ENCODE measurements around the gene JARID2. TPM values are rescaled to one million over a fixed set of nuclear protein-coding genes. Genes with fewer than 3 reads are reported as not detected.

Gene JARID2
- total RNA-seq, 1 donor from 2014 or later, result 43.9 TPM

GRCh38 chr6:15462717-15463525, 217.1 kb downstream of the JARID2 start:
- Mint-ChIP-seq H3K27ac (no peak overlapping the region), H3K4me3 (no peak overlapping the region), H3K27me3 (no peaks in the 10 kb centered on the region), H3K36me3 (peaks cover 19% of the 10 kb centered on the region), H3K4me1 (ENCODE audit: unreplicated experiment) (peaks cover 39% of the 10 kb centered on the region), H3K9me3 (no peaks in the 10 kb centered on the region)
- no peak for TF ChIP-seq CTCF (conservative IDR thresholded peaks at IDR 0.05)
- DNase-seq (ENCODE audit: extremely low spot score, unreplicated experiment), result no peak

DNA sequence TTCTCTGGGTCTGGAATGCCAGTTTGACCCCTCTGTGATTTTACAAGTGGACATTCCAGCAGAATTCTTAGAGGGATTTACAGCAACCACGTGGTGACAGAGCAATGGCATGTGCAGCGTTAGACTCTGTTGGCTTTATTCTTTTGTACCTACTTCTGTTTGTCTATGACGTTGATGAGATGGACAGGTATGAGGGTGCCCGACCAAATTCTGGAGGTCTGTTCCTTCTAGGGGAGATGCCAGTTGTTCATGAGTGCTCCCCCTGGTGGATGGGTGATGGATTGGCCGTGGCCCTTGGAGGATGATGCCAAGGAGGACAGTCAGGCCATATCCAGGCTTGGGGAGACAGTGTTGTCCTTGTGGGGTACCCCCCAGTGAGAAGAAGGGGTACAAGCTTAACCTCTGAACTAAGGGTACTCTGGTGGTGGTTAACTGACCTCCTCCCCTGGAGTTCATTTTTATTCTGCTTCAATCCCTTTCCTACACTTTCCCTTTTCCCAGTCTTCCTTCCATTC, 218.4 kb downstream of the JARID2 start:
- H3K36me3 Mint-ChIP-seq, result peaks cover 27% of the 10 kb centered on the region
- H3K27me3 Mint-ChIP-seq, result no peaks in the 10 kb centered on the region
- H3K4me1 Mint-ChIP-seq (ENCODE audit: unreplicated experiment), result peaks cover 30% of the 10 kb centered on the region
- peak; percentile 71 for TF ChIP-seq CTCF (conservative IDR thresholded peaks at IDR 0.05)
- no peak overlapping the region for H3K4me3 Mint-ChIP-seq
- no peak overlapping the region for H3K27ac Mint-ChIP-seq
- H3K9me3 Mint-ChIP-seq, result no peaks in the 10 kb centered on the region
- DNase-seq (ENCODE audit: extremely low spot score, unreplicated experiment), result no peak

GRCh38 chr6:15465212-15465611, 219.3 kb downstream of the JARID2 start:
- no peaks in the 10 kb centered on the region for H3K27me3 Mint-ChIP-seq
- H3K27ac Mint-ChIP-seq, result no peak overlapping the region
- H3K4me1 Mint-ChIP-seq (ENCODE audit: unreplicated experiment), result peaks cover 25% of the 10 kb centered on the region
- no peak for TF ChIP-seq CTCF (conservative IDR thresholded peaks at IDR 0.05)
- DNase-seq (ENCODE audit: extremely low spot score, unreplicated experiment), result no peak
- no peaks in the 10 kb centered on the region for H3K9me3 Mint-ChIP-seq
- H3K36me3 Mint-ChIP-seq, result peaks cover 27% of the 10 kb centered on the region
- H3K4me3 Mint-ChIP-seq, result no peak overlapping the region

- Mint-ChIP-seq H3K4me3 (no peak overlapping the region), H3K36me3 (peaks cover 33% of the 10 kb centered on the region), H3K27me3 (no peaks in the 10 kb centered on the region), H3K4me1 (ENCODE audit: unreplicated experiment) (peaks cover 12% of the 10 kb centered on the region), H3K9me3 (no peaks in the 10 kb centered on the region), H3K27ac (no peak overlapping the region)
- no peak for DNase-seq (ENCODE audit: extremely low spot score, unreplicated experiment)
- TF ChIP-seq CTCF (conservative IDR thresholded peaks at IDR 0.05), result no peak
These were observed 224.9 kb downstream of the JARID2 start for GRCh38 chr6:15470746-15471145.

- Mint-ChIP-seq H3K27ac (no peak overlapping the region), H3K27me3 (no peaks in the 10 kb centered on the region), H3K9me3 (no peaks in the 10 kb centered on the region), H3K36me3 (peaks cover 33% of the 10 kb centered on the region), H3K4me3 (no peak overlapping the region), H3K4me1 (ENCODE audit: unreplicated experiment) (peaks cover 24% of the 10 kb centered on the region)
- no peak for DNase-seq (ENCODE audit: extremely low spot score, unreplicated experiment)
- TF ChIP-seq CTCF (conservative IDR thresholded peaks at IDR 0.05), result no peak
These were observed 226.8 kb downstream of the JARID2 start for GRCh38 chr6:15472621-15473020.
